ENCODE results near the gene ZNF697.

Gene ZNF697

GRCh38 chr1:119662034-119662437 lies 14.0 kb upstream of the ZNF697 start:
- DNase-seq, result no peak

DNA sequence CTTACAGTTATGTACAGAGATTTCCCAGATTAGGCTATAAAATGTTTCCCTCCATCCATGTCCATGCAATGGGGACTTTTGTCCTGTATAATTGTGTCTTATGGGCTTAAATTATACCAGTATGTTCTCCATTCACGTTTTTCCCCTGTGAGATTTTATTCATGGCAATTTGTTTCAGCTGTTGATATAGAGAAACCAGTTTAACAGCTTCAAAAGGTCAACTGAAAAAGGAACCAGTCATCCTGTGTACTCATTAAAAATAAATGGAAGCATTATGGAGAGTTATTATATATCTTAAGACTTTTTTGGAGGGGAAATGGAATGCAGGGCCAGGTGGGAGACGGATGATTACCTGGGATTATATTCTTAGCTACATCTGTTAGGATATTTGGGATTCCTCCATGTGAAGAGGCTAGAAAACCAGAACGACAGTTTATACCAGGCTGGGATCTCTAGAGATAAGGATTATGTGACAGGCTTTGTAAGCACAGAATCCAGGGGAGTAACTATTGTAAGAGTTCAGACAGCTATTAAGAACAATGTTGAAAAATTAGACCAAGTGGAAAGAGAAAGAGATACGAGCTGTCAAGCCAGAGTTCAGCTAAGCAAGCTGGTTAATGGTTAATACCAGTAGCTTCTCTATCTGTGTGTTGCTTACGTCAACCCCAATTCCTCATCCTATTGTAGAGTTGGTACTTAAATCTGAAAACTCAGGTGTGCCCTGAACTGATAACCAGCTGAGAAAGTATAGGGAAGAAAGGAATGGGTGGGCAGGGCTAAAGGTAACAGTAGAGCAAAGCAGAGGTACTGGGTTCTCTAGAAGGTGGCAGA lies 12.4 kb upstream of the ZNF697 start:
- DNase-seq, result no peak

DNA sequence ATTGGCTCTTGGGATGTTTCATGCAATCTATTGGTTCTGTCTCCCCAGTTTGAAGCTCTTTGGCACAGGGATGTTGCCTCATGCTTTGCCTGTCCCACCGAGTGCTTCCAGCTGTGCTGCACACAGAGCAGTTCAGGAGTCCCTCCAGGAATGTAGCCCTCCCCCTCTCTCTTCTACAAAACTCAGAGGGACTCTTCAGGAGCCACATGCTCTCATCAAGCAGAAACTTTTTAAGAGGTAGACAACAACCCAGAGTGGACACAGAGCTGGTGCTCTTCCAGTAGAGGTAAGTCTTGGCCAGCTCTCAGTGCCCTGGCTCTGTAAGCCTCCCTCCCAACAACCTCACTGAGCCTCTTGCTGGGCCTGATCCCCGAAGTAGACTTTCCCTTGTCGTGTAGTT lies 11.6 kb upstream of the ZNF697 start:
- DNase-seq, result no peak

- no peak for DNase-seq
Observed at GRCh38 chr1:119656410-119656955, 8.4 kb upstream of the ZNF697 start.

DNA sequence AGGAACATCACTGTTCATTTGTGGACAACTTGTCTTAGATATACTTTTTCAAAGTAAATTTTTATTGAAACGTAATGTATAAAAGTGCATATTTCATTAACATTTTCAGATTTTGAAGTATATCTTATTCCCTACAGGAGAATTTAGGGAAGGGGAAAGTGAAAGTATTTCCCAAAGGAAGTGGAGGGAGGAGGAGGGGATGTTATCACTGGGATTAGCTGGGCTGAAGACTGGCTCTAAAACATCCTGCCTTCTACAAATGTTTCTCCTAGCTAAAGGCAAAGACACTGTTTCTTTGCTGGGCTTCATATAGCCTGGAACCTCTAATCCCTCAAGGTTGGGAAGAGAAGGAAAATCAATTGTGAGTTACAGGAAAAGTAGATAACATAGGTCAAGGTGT lies 7.1 kb upstream of the ZNF697 start:
- DNase-seq, result no peak

DNA sequence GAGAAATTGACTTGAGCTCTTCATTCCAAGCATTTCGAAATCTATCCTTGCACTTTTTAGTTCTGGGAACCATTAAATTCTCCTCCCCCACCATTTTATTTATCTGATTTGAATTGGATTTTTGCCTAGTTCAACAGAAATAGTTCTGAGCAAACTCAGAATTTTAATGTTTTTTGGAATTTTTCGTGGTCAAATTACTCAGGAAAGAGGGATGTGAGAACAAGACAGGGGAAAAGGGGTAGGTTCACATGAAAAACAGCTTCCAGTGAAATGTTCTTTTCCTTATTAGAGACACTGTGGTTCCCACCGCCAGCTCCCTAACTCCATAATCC lies 5.7 kb upstream of the ZNF697 start:
- DNase-seq, result no peak

- DNase-seq, result no peak
Observed at GRCh38 chr1:119653135-119653838, 5.2 kb upstream of the ZNF697 start.

DNA sequence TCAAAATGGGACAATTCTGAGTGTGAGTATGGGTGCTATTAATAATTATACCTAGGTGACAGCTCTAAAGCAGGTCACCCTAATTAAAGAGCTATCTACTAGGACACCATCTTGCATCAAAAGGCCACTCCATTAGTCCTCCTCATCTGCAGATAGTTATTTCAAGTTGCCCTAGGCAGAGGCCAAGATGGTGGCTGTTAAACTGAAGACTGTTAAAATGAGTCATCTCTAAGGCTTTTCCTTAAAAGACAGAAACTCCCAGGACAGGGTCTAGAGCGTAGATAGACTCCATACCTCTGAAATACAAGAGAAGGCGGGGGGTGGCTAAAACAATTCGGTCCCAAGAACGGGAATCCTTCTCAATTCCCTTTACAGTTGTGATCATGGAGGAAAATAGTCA lies 4.5 kb upstream of the ZNF697 start:
- DNase-seq, result no peak

GRCh38 chr1:119651641-119652040 lies 3.6 kb upstream of the ZNF697 start:
- DNase-seq, result no peak

- DNase-seq, result no peak
Observed at GRCh38 chr1:119651133-119651532, 3.1 kb upstream of the ZNF697 start.

DNA sequence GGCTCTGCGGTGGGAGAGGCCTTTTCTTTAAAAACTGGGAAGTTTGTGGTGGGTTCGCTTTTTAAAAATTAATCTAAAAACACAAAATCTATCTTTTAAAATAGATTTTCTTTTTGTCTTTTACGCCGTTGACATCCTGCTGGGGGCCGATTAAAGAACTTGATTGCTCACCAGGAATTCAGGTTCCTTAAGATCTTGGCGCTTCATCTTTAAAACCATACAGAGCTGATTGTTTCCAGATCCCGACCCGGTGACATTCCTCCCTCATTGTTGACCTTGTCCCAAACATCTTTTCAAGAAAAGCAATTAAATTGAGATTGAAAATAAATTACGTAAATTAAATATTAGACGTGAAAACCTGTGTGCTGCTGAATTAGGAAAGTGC lies 546 bp upstream of the ZNF697 start:
- DNase-seq, result no peak

DNA sequence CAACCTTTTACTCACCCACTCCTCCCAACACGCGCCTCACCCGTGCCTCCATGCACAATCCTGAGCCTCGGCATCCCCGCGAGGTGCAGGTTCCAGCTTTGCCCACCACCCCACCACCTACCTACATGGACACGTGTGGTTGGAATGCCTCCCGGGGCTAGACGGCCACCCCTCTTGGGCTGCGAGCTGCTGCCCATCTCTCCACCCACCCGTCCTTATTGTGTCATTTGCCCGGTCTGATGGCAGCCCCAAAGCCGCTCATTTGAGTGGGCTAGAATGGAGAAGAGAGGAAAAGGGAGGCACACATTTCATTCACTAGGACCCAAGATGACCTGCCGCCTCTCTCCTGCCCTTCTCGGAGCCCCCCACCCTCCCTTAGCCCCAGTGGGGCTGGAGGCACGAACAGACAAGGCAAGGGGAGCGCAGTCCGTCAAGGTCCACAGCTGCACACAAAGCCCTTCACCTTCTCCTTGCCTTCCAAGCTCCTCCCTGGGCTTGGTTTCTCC lies 785 bp downstream of the ZNF697 start:
- no peak for DNase-seq

DNA sequence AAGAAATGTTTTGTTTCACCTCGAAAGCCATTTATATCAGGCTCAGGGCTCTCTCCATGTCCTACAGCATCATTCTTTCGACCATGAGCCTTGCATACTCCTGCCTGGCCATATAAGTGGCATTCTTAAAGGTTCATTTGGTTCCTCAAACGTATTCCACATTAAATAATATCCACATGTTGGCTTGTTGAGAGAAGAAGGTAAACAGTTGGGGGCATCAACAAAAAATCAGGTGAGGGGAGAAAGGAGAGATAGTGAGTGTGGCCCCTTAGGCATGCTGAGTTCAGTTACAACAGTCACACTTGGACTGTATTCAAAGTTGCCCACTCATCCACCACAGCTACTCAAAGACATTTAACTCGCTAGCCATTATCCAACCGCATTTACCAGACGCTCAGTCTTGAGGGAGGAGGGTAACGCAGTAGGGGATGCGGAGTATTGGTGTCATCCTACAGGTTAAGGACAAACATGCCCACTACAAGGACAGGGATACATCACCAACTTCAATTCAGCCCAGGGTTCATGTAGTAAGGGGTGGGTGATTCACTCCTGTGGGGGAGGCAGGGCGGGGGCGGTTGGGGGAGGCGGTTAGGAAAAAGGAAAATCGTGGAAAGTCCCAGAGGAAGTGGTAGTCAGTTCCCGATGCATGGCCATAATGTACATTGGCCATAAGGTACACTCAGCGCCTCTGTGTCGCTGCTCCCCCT lies 1.4 kb downstream of the ZNF697 start:
- peak; percentile 45 for DNase-seq

- DNase-seq, result no peak
Observed at GRCh38 chr1:119639109-119639508, 9.0 kb downstream of the ZNF697 start.

DNA sequence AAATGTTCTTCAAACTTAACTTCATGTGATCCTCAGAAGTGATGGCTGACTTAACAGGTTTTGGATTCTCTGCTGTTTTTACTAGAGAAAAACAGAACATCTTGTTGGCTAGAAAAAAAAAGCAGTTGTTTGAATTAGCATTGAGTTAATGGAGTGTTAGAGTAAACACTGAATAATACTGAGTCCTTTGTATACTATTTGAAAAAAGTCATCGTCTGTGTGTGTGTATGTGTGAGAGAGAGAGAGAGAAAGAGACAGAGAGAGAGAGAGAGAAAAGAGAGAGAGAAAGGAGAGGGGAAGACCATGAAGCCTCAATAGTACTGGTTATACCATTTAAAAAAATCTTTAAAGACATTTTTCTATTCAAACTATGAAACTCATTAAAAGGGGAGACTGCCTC lies 10.4 kb downstream of the ZNF697 start:
- DNase-seq, result no peak

DNA sequence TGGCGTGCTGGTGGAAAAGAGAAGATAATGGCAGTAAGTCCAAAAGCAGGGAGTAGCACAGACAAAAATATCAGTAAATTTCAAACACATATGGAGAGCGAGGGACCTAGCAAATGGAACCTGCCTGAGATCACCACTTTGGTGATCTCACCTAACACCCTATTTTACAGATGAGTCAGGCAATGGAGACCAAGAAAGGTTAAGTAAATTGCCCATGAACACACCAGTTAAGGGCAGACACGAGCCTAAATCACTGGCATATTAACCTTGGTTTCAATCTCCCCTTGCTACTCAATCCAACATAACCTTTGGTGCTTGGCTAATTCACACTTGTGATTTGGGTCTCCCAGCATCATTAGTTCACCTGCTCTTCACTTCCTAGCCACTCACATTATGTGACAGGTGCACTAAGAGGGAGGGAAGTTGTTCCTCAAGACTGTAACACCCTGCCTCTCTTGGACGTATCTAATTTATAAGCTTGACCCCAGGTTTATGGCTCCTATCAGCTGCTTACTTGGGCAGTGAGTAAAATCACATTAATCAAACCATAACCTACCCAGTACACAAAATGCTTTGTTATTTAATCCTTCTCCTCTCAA lies 11.5 kb downstream of the ZNF697 start:
- no peak for DNase-seq

GRCh38 chr1:119635811-119636390 lies 12.2 kb downstream of the ZNF697 start:
- DNase-seq, result no peak

GRCh38 chr1:119634016-119634415 lies 14.1 kb downstream of the ZNF697 start:
- no peak for DNase-seq

DNA sequence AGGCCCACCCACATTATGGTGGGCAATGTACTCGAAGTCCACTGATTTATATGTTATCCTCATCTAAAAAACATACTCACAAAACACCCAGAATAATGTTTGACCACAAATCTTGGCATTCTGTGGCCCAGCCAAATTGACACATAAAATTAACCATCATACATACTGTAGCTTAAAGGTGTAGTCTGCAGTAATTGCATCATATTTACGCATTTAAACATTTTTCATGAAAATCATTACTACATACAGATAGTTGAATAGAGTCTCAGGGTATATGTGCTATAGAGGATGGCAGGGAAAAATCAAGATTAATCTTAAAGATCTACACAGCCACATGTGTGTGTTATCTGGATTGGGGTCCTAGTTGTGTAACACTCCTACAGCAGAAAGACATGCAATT lies 14.5 kb downstream of the ZNF697 start:
- DNase-seq, result no peak

GRCh38 chr1:119632841-119633240 lies 15.2 kb downstream of the ZNF697 start:
- DNase-seq, result no peak

DNA sequence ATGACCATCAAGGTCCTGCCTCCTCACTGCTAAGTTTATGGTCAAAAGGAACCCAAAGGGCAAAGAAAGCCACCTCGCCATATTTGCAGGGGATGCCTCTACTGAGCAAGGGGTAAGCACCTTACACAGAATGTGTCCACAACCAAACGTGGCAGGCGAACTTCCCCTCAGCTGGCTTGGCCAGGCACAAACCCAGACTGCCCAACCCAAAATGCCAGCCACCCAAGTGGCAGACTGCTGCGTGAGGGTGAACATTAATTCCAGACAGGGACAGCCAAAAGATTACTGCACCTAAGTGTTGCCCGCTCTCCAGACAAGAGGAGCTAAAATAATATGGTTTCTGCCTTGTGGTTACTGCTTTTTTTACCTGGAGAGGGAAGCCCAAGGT lies 16.0 kb downstream of the ZNF697 start:
- no peak for DNase-seq

DNA sequence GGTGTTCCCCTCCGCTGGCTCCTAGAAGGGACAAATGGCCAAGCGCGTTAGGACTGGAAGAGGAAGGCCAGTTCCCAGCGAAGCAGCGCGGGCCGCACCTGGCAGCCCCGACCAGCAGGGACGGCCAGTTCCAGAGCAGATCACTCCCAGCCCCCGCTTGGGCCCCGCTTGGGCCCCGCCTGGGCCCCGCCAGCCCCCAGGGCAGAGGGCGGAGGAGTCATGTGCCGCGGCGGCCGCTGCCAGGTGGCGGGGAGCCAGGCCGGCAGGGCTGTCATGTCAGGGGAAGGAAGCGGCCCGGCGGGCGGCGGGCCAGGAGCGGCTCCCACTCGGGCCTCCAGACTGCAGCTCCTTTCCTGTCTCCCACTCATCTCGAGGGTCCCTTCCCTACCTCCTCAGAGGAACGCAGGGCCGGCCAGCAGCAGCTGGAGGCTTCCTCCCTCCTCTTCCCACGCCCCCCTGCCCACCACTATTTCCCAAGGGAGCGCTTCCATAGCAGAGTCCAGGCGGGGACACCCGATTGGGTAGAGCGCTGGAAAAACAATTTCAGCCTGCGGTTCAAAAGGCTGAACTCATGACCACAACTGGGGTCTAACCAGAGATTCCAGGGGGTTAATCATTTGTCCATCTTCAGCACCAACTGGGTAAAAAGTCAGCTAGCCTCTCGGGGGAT lies 16.5 kb downstream of the ZNF697 start:
- peak; percentile 45 for DNase-seq
